ENCODE measurements around the gene SPCS1. TPM values are rescaled to one million over a fixed set of nuclear protein-coding genes. Genes with fewer than 3 reads are reported as not detected.

The SPCS1 gene
- total RNA-seq, 4 donors from 2014 or later: 67.3 to 95.3 (median 88.7) TPM

GRCh38 chr3:52754373-52754772 lies 48.5 kb downstream of the SPCS1 start:
- 91% methylated on average over 4 of the region's 4 CpGs for WGBS
- peaks cover 44 to 96% (median 67%) of the 10 kb centered on the region in 4 donors for H3K36me3 ChIP-seq

GRCh38 chr3:52756141-52756540 lies 50.2 kb downstream of the SPCS1 start:
- H3K4me3 ChIP-seq: no peak overlapping the region
- no peaks in the 10 kb centered on the region for H3K9me3 ChIP-seq
- H3K4me1 ChIP-seq: no peaks in the 10 kb centered on the region
- no peak for DNase-seq (ENCODE audit: extremely low spot score)
- intact Hi-C loops (cut with DNase I): no loop called here
- TF ChIP-seq POLR2A (IDR thresholded peaks at IDR 0.05; ENCODE audit: low read depth): no peak
- TF ChIP-seq POLR2AphosphoS5 (IDR thresholded peaks at IDR 0.05): no peak
- TF ChIP-seq CTCF (IDR thresholded peaks at IDR 0.05): no peak
- no peak for TF ChIP-seq EP300 (IDR thresholded peaks at IDR 0.05)
- no peak overlapping the region for H3K27ac ChIP-seq (replicated peaks in 1 of 4)
- peaks cover 38 to 96% (median 65%) of the 10 kb centered on the region in 4 donors for H3K36me3 ChIP-seq
- no peaks in the 10 kb centered on the region for H3K27me3 ChIP-seq
- 92% methylated on average over 1 of the region's 1 CpG for WGBS

More at GRCh38 chr3:52754373-52754772, 48.5 kb downstream of the SPCS1 start:
- TF ChIP-seq CTCF (IDR thresholded peaks at IDR 0.05): no peak
- no peak for TF ChIP-seq POLR2AphosphoS5 (IDR thresholded peaks at IDR 0.05)
- no peak for TF ChIP-seq POLR2A (IDR thresholded peaks at IDR 0.05; ENCODE audit: low read depth)
- TF ChIP-seq EP300 (IDR thresholded peaks at IDR 0.05): no peak
- H3K4me1 ChIP-seq: no peaks in the 10 kb centered on the region
- intact Hi-C loops (cut with DNase I): no loop called here
- H3K4me3 ChIP-seq: no peak overlapping the region
- H3K27ac ChIP-seq (replicated peaks in 1 of 4): no peak overlapping the region
- H3K9me3 ChIP-seq: no peaks in the 10 kb centered on the region
- no peak for DNase-seq (ENCODE audit: extremely low spot score)
- no peaks in the 10 kb centered on the region for H3K27me3 ChIP-seq

Small RNAs within 50 kb of the gene (small RNA-seq; reads per million reads assigned to genes)
- gene AC006254.2: 0 reads per million in 3 donors
- gene RF00569: 3,477 to 4,433 (median 3,655) reads per million in 3 donors
- 0 reads per million in 3 donors for gene RF01183
- gene SNORD19: 0 reads per million in 3 donors
- gene SNORD19B: 0 reads per million in 3 donors
- gene SNORD69: 2,507 to 3,030 (median 2,678) reads per million in 3 donors

Other genes starting within 250 kb of the SPCS1 start
- 100 to 1,000 TPM; 101 to 127 (median 118) TPM for gene STAB1, start 210.8 kb upstream of the SPCS1 start, total RNA-seq
- gene NT5DC2, start 172.2 kb upstream of the SPCS1 start, total RNA-seq: 10 to 100 TPM; 58.0 to 87.4 (median 72.9) TPM
- 10 to 100 TPM in 1 of 4 donors, 1 to 10 TPM in 3; 1.3 to 60.6 (median 7.0) TPM for gene UQCC5, start 169.5 kb upstream of the SPCS1 start, total RNA-seq
- gene PBRM1, start 20.2 kb upstream of the SPCS1 start, total RNA-seq: 10 to 100 TPM; 79.4 to 99.3 (median 82.8) TPM
- gene GNL3, start 20.1 kb upstream of the SPCS1 start, total RNA-seq: 10 to 100 TPM; 28.4 to 71.1 (median 29.3) TPM
- 10 to 100 TPM; 31.6 to 40.3 (median 35.7) TPM for gene GLT8D1, start 315 bp upstream of the SPCS1 start, total RNA-seq
- 10 to 100 TPM; 19.1 to 29.2 (median 23.6) TPM for gene NEK4, start 64.8 kb downstream of the SPCS1 start, total RNA-seq
- gene ITIH1, start 71.5 kb downstream of the SPCS1 start, total RNA-seq: not detected
- 1 to 10 TPM in 2 of 4 donors, under 1 TPM in 2; 0.83 to 3.2 (median 1.5) TPM for gene ITIH3, start 88.7 kb downstream of the SPCS1 start, total RNA-seq
- 1 to 10 TPM; 2.0 to 4.6 (median 2.8) TPM for gene ITIH4, start 124.6 kb downstream of the SPCS1 start, total RNA-seq
- gene MUSTN1, start 128.9 kb downstream of the SPCS1 start, total RNA-seq: 10 to 100 TPM in 3 of 4 donors, 1 to 10 TPM in 1; 6.6 to 17.7 (median 12.5) TPM
- 10 to 100 TPM; 10.4 to 23.6 (median 14.7) TPM for gene STIMATE, start 191.4 kb downstream of the SPCS1 start, total RNA-seq

Data from esophagus muscularis mucosa (tissue), 4 donors.